ENCODE data around the gene GALNT13. TPM values are rescaled to one million over a fixed set of nuclear protein-coding genes. Genes with fewer than 3 reads are reported as not detected.

The GALNT13 gene
- total RNA-seq, 2 donors from 2014 or later = 6.0 to 9.8 TPM

GRCh38 chr2:154437104-154437503 lies 565.4 kb downstream of the GALNT13 start:
- peaks cover 8% of the 10 kb centered on the region for H3K4me1 Mint-ChIP-seq

GRCh38 chr2:154439156-154439555 lies 567.4 kb downstream of the GALNT13 start:
- H3K27ac Mint-ChIP-seq = no peak overlapping the region
- Histone ChIP-seq H3K36me3 (ENCODE audit: control insufficient read depth, insufficient read depth, low read length) (no peaks in the 10 kb centered on the region), H3K4me3 (ENCODE audit: low read length) (no peak overlapping the region), H3K27me3 (ENCODE audit: control insufficient read depth, insufficient read depth, low read length, poor library complexity, severe bottlenecking) (no peaks in the 10 kb centered on the region), H3K27ac (ENCODE audit: low read depth, low read length) (no peak overlapping the region), H3K4me1 (ENCODE audit: control insufficient read depth, insufficient read depth, low read length) (no peaks in the 10 kb centered on the region), H3K9me3 (ENCODE audit: control insufficient read depth, low read length) (no peaks in the 10 kb centered on the region), H3K9ac (ENCODE audit: extremely low read depth, low read length, poor library complexity, severe bottlenecking) (no peak overlapping the region)
- peak; percentile 56 for TF ChIP-seq CTCF (conservative IDR thresholded peaks at IDR 0.05)
- no peaks in the 10 kb centered on the region for H3K9me3 Mint-ChIP-seq
- H3K4me1 Mint-ChIP-seq = peaks cover 8% of the 10 kb centered on the region
- H3K36me3 Mint-ChIP-seq (ENCODE audit: low read depth) = no peaks in the 10 kb centered on the region
- H3K27me3 Mint-ChIP-seq (ENCODE audit: insufficient read depth) = no peaks in the 10 kb centered on the region
- no peak overlapping the region for H3K4me3 Mint-ChIP-seq
- WGBS, 2 experiments (ENCODE audit: insufficient coverage in 1 of 2, insufficient read length in 1 of 2) = no CpG with 5 or more reads among the region's 2 CpGs
- DNase-seq = no peak

More at GRCh38 chr2:154437104-154437503, 565.4 kb downstream of the GALNT13 start:
- no peaks in the 10 kb centered on the region for H3K27me3 ChIP-seq (ENCODE audit: control insufficient read depth, insufficient read depth, low read length, poor library complexity, severe bottlenecking)
- Mint-ChIP-seq H3K4me3 (no peak overlapping the region), H3K27ac (no peak overlapping the region), H3K27me3 (ENCODE audit: insufficient read depth) (no peaks in the 10 kb centered on the region), H3K36me3 (ENCODE audit: low read depth) (no peaks in the 10 kb centered on the region), H3K9me3 (no peaks in the 10 kb centered on the region)
- H3K4me3 ChIP-seq (ENCODE audit: low read length) = no peak overlapping the region
- 78 to 100% methylated on average over 3 to 8 of the region's 8 CpGs for WGBS, 2 experiments (ENCODE audit: insufficient coverage in 1 of 2, insufficient read length in 1 of 2)
- no peak for TF ChIP-seq CTCF (conservative IDR thresholded peaks at IDR 0.05)
- no peaks in the 10 kb centered on the region for H3K4me1 ChIP-seq (ENCODE audit: control insufficient read depth, insufficient read depth, low read length)
- DNase-seq = no peak
- H3K9me3 ChIP-seq (ENCODE audit: control insufficient read depth, low read length) = no peaks in the 10 kb centered on the region
- no peak overlapping the region for H3K9ac ChIP-seq (ENCODE audit: extremely low read depth, low read length, poor library complexity, severe bottlenecking)
- no peak overlapping the region for H3K27ac ChIP-seq (ENCODE audit: low read depth, low read length)
- H3K36me3 ChIP-seq (ENCODE audit: control insufficient read depth, insufficient read depth, low read length) = no peaks in the 10 kb centered on the region

GRCh38 chr2:154443919-154444318 lies 572.2 kb downstream of the GALNT13 start:
- H3K27ac Mint-ChIP-seq = no peak overlapping the region
- Histone ChIP-seq H3K4me1 (ENCODE audit: control insufficient read depth, insufficient read depth, low read length) (no peaks in the 10 kb centered on the region), H3K9ac (ENCODE audit: extremely low read depth, low read length, poor library complexity, severe bottlenecking) (no peak overlapping the region), H3K27ac (ENCODE audit: low read depth, low read length) (no peak overlapping the region), H3K27me3 (ENCODE audit: control insufficient read depth, insufficient read depth, low read length, poor library complexity, severe bottlenecking) (no peaks in the 10 kb centered on the region), H3K4me3 (ENCODE audit: low read length) (no peak overlapping the region), H3K36me3 (ENCODE audit: control insufficient read depth, insufficient read depth, low read length) (no peaks in the 10 kb centered on the region), H3K9me3 (ENCODE audit: control insufficient read depth, low read length) (no peaks in the 10 kb centered on the region)
- no peaks in the 10 kb centered on the region for H3K36me3 Mint-ChIP-seq (ENCODE audit: low read depth)
- no peaks in the 10 kb centered on the region for H3K27me3 Mint-ChIP-seq (ENCODE audit: insufficient read depth)
- H3K4me1 Mint-ChIP-seq = peaks cover 8% of the 10 kb centered on the region
- no peaks in the 10 kb centered on the region for H3K9me3 Mint-ChIP-seq
- TF ChIP-seq CTCF (conservative IDR thresholded peaks at IDR 0.05) = no peak
- H3K4me3 Mint-ChIP-seq = no peak overlapping the region
- DNase-seq = no peak
